Measurements from ENCODE around the gene MFAP2.
"Not testable (repeated sequence)": the region's sequence is repeated elsewhere in the genome, so short reads cannot be mapped to it uniquely, and the experiment has no call there.

MFAP2 gene

GRCh38 chr1:16961297-16962133 lies 18.9 kb downstream of the MFAP2 start:
- no peak for DNase-seq (ENCODE audit: low read depth)

GRCh38 chr1:16960560-16961296 lies 19.7 kb downstream of the MFAP2 start:
- no peak for DNase-seq (ENCODE audit: low read depth)

GRCh38 chr1:16958475-16958874 lies 21.9 kb downstream of the MFAP2 start:
- no peak for DNase-seq (ENCODE audit: low read depth)

- DNase-seq (ENCODE audit: low read depth) = no peak
Observed at GRCh38 chr1:16957731-16958130, 22.7 kb downstream of the MFAP2 start.

GRCh38 chr1:16956775-16957174 lies 23.6 kb downstream of the MFAP2 start:
- no peak for DNase-seq (ENCODE audit: low read depth)

GRCh38 chr1:16955186-16955585 lies 25.2 kb downstream of the MFAP2 start:
- DNase-seq (ENCODE audit: low read depth) = no peak

GRCh38 chr1:16954579-16954978 lies 25.8 kb downstream of the MFAP2 start:
- no peak for DNase-seq (ENCODE audit: low read depth)

- DNase-seq (ENCODE audit: low read depth) = not testable (repeated sequence)
Observed at GRCh38 chr1:16952376-16952775, 28.0 kb downstream of the MFAP2 start.

GRCh38 chr1:16949026-16949425 lies 31.4 kb downstream of the MFAP2 start:
- not testable (repeated sequence) for DNase-seq (ENCODE audit: low read depth)

- not testable (repeated sequence) for DNase-seq (ENCODE audit: low read depth)
Observed at GRCh38 chr1:16948282-16948891, 32.0 kb downstream of the MFAP2 start.

- no peak for DNase-seq (ENCODE audit: low read depth)
Observed at GRCh38 chr1:16946646-16947045, 33.8 kb downstream of the MFAP2 start.

- DNase-seq (ENCODE audit: low read depth) = not testable (repeated sequence)
Observed at GRCh38 chr1:16946185-16946584, 34.2 kb downstream of the MFAP2 start.

GRCh38 chr1:16945512-16945911 lies 34.9 kb downstream of the MFAP2 start:
- not testable (repeated sequence) for DNase-seq (ENCODE audit: low read depth)

- DNase-seq (ENCODE audit: low read depth) = no peak
Observed at GRCh38 chr1:16944038-16944437, 36.4 kb downstream of the MFAP2 start.

GRCh38 chr1:16939386-16940180 lies 40.8 kb downstream of the MFAP2 start:
- not testable (repeated sequence) for DNase-seq (ENCODE audit: low read depth)

- DNase-seq (ENCODE audit: low read depth) = no peak
Observed at GRCh38 chr1:16938351-16939321, 41.8 kb downstream of the MFAP2 start.

- DNase-seq (ENCODE audit: low read depth) = not testable (repeated sequence)
Observed at GRCh38 chr1:16936580-16936979, 43.8 kb downstream of the MFAP2 start.

- not testable (repeated sequence) for DNase-seq (ENCODE audit: low read depth)
Observed at GRCh38 chr1:16933945-16934344, 46.5 kb downstream of the MFAP2 start.

- DNase-seq (ENCODE audit: low read depth) = not testable (repeated sequence)
Observed at GRCh38 chr1:16931206-16931934, 49.0 kb downstream of the MFAP2 start.

Measured in HS-5 (cell line).